Suprapubic skin (tissue), 4 donors: ENCODE results near the gene TBC1D25.

Source experiments
- EP300 ChIP-seq: sonication (generic); formaldehyde crosslinking; IDR thresholded peaks from one replicate; pipeline ENCODE4 v1.6.1; 2017; ENCODE audit warnings: antibody characterized with exemption
- POLR2A ChIP-seq, 2 donors: fragments of 450-650 bp; IDR thresholded peaks; one replicate each; pipeline ENCODE4 v1.6.1; 2017; ENCODE audit warnings: antibody characterized with exemption in 2 of 2, mild to moderate bottlenecking in 2 of 2, moderate library complexity in 2 of 2
- POLR2AphosphoS5 ChIP-seq, 3 donors: sonication (generic); formaldehyde crosslinking; IDR thresholded peaks; one replicate each; pipeline ENCODE4 v1.6.1; 2017; ENCODE audit warnings: antibody characterized with exemption in 3 of 3
- TF ChIP-seq, protein P1 (sequence below), 2 donors: fragments of 200-600 bp in 1 of 2; fragments of 450-650 bp in 1 of 2; sonication (generic) in 1 of 2; IDR thresholded peaks; one replicate each; pipeline ENCODE4 v1.5.1; 2016 to 2019; ENCODE audit warnings: antibody characterized with exemption in 2 of 2, mild to moderate bottlenecking in 1 of 2, moderate library complexity in 1 of 2

GRCh38 chrX:48523682-48524081 is 15.8 kb upstream of the TBC1D25 start:
- TF ChIP-seq, protein P1, sequence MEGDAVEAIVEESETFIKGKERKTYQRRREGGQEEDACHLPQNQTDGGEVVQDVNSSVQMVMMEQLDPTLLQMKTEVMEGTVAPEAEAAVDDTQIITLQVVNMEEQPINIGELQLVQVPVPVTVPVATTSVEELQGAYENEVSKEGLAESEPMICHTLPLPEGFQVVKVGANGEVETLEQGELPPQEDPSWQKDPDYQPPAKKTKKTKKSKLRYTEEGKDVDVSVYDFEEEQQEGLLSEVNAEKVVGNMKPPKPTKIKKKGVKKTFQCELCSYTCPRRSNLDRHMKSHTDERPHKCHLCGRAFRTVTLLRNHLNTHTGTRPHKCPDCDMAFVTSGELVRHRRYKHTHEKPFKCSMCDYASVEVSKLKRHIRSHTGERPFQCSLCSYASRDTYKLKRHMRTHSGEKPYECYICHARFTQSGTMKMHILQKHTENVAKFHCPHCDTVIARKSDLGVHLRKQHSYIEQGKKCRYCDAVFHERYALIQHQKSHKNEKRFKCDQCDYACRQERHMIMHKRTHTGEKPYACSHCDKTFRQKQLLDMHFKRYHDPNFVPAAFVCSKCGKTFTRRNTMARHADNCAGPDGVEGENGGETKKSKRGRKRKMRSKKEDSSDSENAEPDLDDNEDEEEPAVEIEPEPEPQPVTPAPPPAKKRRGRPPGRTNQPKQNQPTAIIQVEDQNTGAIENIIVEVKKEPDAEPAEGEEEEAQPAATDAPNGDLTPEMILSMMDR (IDR thresholded peaks at IDR 0.05), result no peak
- no peak for TF ChIP-seq POLR2A (IDR thresholded peaks at IDR 0.05)
- no peak for TF ChIP-seq EP300
- TF ChIP-seq POLR2AphosphoS5 (IDR thresholded peaks at IDR 0.05), result no peak
